Trophoblast cell (in vitro differentiated cells and primary cell): ENCODE data around the gene KRT76.

ENCODE experiments used
- DNase-seq, 2 donors: peaks; one replicate each; pipeline ENCODE4 v3.0.0-alpha.2; 2016
- H2AFZ ChIP-seq: 2 replicates; pipeline ENCODE4 v1.6.1; 2013; ENCODE audit warnings: low read length, moderate library complexity, mild to moderate bottlenecking; ENCODE audit not compliant: insufficient read depth, poor library complexity
- H2AK5ac ChIP-seq: 2 replicates; pipeline ENCODE4 v1.6.1; 2013; ENCODE audit warnings: mild to moderate bottlenecking, low read length
- H2BK120ac ChIP-seq: 2 replicates; pipeline ENCODE4 v1.6.1; 2013; ENCODE audit warnings: low read length, mild to moderate bottlenecking, moderate library complexity; ENCODE audit not compliant: insufficient read depth, poor library complexity
- H2BK12ac ChIP-seq: 2 replicates; pipeline ENCODE4 v1.6.1; 2013; ENCODE audit warnings: mild to moderate bottlenecking, low read length, moderate library complexity
- H2BK5ac ChIP-seq: 2 replicates; pipeline ENCODE4 v1.6.1; 2013; ENCODE audit warnings: low read length, low read depth, moderate library complexity, mild to moderate bottlenecking; ENCODE audit not compliant: poor library complexity
- H3K14ac ChIP-seq: 2 replicates; pipeline ENCODE4 v1.6.1; 2013; ENCODE audit warnings: mild to moderate bottlenecking, low read length
- H3K18ac ChIP-seq: 2 replicates; pipeline ENCODE4 v1.6.1; 2013; ENCODE audit warnings: mild to moderate bottlenecking, low read length
- H3K23ac ChIP-seq: 2 replicates; pipeline ENCODE4 v1.6.1; 2013; ENCODE audit warnings: low read length
- H3K27ac ChIP-seq: 2 replicates; pipeline ENCODE4 v1.5.1; 2013; ENCODE audit warnings: low read depth, mild to moderate bottlenecking, inconsistent platforms, low read length, moderate library complexity
- H3K27me3 ChIP-seq: 2 replicates; pipeline ENCODE4 v1.6.1; 2013; ENCODE audit warnings: inconsistent platforms, mild to moderate bottlenecking, low read length, moderate library complexity; ENCODE audit not compliant: insufficient read depth
- H3K36me3 ChIP-seq, 2 experiments: 1 replicate in 1 of 2; 2 replicates in 1 of 2; pipeline ENCODE4 v1.6.1; 2013; ENCODE audit warnings: low read length in 2 of 2, mild to moderate bottlenecking in 2 of 2, moderate library complexity in 1 of 2; ENCODE audit not compliant: insufficient read depth in 2 of 2, control insufficient read depth in 1 of 2
- H3K4ac ChIP-seq: 2 replicates; pipeline ENCODE4 v1.6.1; 2013; ENCODE audit warnings: low read depth, mild to moderate bottlenecking, low read length, moderate library complexity
- H3K4me1 ChIP-seq, 2 experiments: 1 replicate in 1 of 2; 2 replicates in 1 of 2; pipeline ENCODE4 v1.6.1; 2013; ENCODE audit warnings: low read length in 2 of 2, mild to moderate bottlenecking in 2 of 2, moderate library complexity in 1 of 2; ENCODE audit not compliant: insufficient read depth in 2 of 2, control insufficient read depth in 1 of 2
- H3K4me2 ChIP-seq: 2 replicates; pipeline ENCODE4 v1.6.1; 2013; ENCODE audit warnings: inconsistent platforms, mild to moderate bottlenecking, low read length, moderate library complexity
- H3K4me3 ChIP-seq: 2 replicates; pipeline ENCODE4 v1.5.1; 2013; ENCODE audit warnings: mild to moderate bottlenecking, low read depth, low read length, inconsistent platforms
- H3K79me1 ChIP-seq: one replicate; pipeline ENCODE4 v1.6.1; 2013; ENCODE audit warnings: low read length
- H3K79me2 ChIP-seq: 2 replicates; pipeline ENCODE4 v1.6.1; 2013; ENCODE audit warnings: low read length, mild to moderate bottlenecking; ENCODE audit not compliant: control insufficient read depth, insufficient read depth, poor library complexity
- H3K9ac ChIP-seq: 2 replicates; pipeline ENCODE4 v1.6.1; 2013; ENCODE audit warnings: mild to moderate bottlenecking, low read length
- H3K9me3 ChIP-seq: 2 replicates; pipeline ENCODE4 v1.6.1; 2013; ENCODE audit warnings: low read depth, mild to moderate bottlenecking, control low read depth, inconsistent platforms, low read length; ENCODE audit not compliant: insufficient read depth
- H4K12ac ChIP-seq: 2 replicates; pipeline ENCODE4 v1.6.1; 2013; ENCODE audit warnings: low read depth, mild to moderate bottlenecking, low read length, moderate library complexity
- H4K8ac ChIP-seq: 2 replicates; pipeline ENCODE4 v1.6.1; 2013; ENCODE audit warnings: low read depth, mild to moderate bottlenecking, low read length, moderate library complexity
- H4K91ac ChIP-seq: one replicate; pipeline ENCODE4 v1.6.1; 2013; ENCODE audit warnings: low read depth, mild to moderate bottlenecking, low read length, moderate library complexity
- WGBS: extraction: QIAGEN DNeasy Blood & Tissue Kit; methylation state at CpG from one replicate; pipeline ENCODE4 v1.1.7; 2013; ENCODE audit warnings: missing lambda C conversion rate; ENCODE audit not compliant: insufficient read length, insufficient coverage; ENCODE audit errors: extremely low coverage; 5-methylcytosine and 5-hydroxymethylcytosine counted together

Gene KRT76

GRCh38 chr12:52819731-52820510, 42.8 kb upstream of the KRT76 start:
- no peaks in the 10 kb centered on the region for H3K9me3 ChIP-seq
- H2BK5ac ChIP-seq, result no peak overlapping the region
- no peaks in the 10 kb centered on the region for H3K36me3 ChIP-seq
- H3K79me2 ChIP-seq, result no peaks in the 10 kb centered on the region
- no peaks in the 10 kb centered on the region for H3K27me3 ChIP-seq
- no peak overlapping the region for H3K18ac ChIP-seq
- no peak overlapping the region for H3K23ac ChIP-seq
- H3K9ac ChIP-seq, result no peak overlapping the region
- no peak overlapping the region for H4K12ac ChIP-seq
- no peak overlapping the region for H3K4me2 ChIP-seq
- H3K4ac ChIP-seq, result no peak overlapping the region
- H2BK12ac ChIP-seq, result no peak overlapping the region
- no peak overlapping the region for H2BK120ac ChIP-seq
- H3K79me1 ChIP-seq, result no peaks in the 10 kb centered on the region
- no peak overlapping the region for H3K4me3 ChIP-seq
- H2AFZ ChIP-seq, result no peak overlapping the region
- DNase-seq, result peak in 1 of 2 donors; percentile 20
- WGBS, result no CpG with 5 or more reads among the region's 7 CpGs
- H3K4me1 ChIP-seq, result no peaks in the 10 kb centered on the region
- H3K14ac ChIP-seq, result no peak overlapping the region
- no peak overlapping the region for H3K27ac ChIP-seq
- no peak overlapping the region for H4K8ac ChIP-seq
- H4K91ac ChIP-seq, result no peak overlapping the region
- no peak overlapping the region for H2AK5ac ChIP-seq

GRCh38 chr12:52818887-52819420, 41.8 kb upstream of the KRT76 start:
- no CpG with 5 or more reads among the region's 7 CpGs for WGBS
- no peak overlapping the region for H2BK12ac ChIP-seq

GRCh38 chr12:52818388-52818787, 41.2 kb upstream of the KRT76 start:
- Histone ChIP-seq H3K23ac (no peak overlapping the region), H3K27me3 (no peaks in the 10 kb centered on the region), H2BK5ac (no peak overlapping the region), H3K36me3 (no peaks in the 10 kb centered on the region), H2AFZ (no peak overlapping the region), H3K4me3 (no peak overlapping the region), H3K4ac (no peak overlapping the region), H4K8ac (no peak overlapping the region), H3K27ac (no peak overlapping the region), H4K12ac (no peak overlapping the region), H4K91ac (no peak overlapping the region), H3K4me1 (no peaks in the 10 kb centered on the region), H2BK120ac (no peak overlapping the region), H3K9me3 (peaks cover 2% of the 10 kb centered on the region), H3K4me2 (no peak overlapping the region), H2BK12ac (no peak overlapping the region), H3K14ac (no peak overlapping the region), H2AK5ac (no peak overlapping the region), H3K18ac (no peak overlapping the region), H3K79me2 (no peaks in the 10 kb centered on the region), H3K9ac (no peak overlapping the region), H3K79me1 (no peaks in the 10 kb centered on the region)
- no CpG with 5 or more reads among the region's 7 CpGs for WGBS
- no peak for DNase-seq

More at GRCh38 chr12:52818887-52819420, 41.8 kb upstream of the KRT76 start:
- no peak overlapping the region for H3K4me3 ChIP-seq
- H2AFZ ChIP-seq, result no peak overlapping the region
- H3K27ac ChIP-seq, result no peak overlapping the region
- no peak overlapping the region for H3K4me2 ChIP-seq
- H3K9me3 ChIP-seq, result peaks cover 2% of the 10 kb centered on the region
- no peak overlapping the region for H3K4ac ChIP-seq
- H3K79me2 ChIP-seq, result no peaks in the 10 kb centered on the region
- H4K8ac ChIP-seq, result no peak overlapping the region
- no peak overlapping the region for H3K9ac ChIP-seq
- H2BK120ac ChIP-seq, result no peak overlapping the region
- H2BK5ac ChIP-seq, result no peak overlapping the region
- H3K79me1 ChIP-seq, result no peaks in the 10 kb centered on the region
- no peaks in the 10 kb centered on the region for H3K27me3 ChIP-seq
- no peak overlapping the region for H2AK5ac ChIP-seq
- no peaks in the 10 kb centered on the region for H3K4me1 ChIP-seq
- H3K18ac ChIP-seq, result no peak overlapping the region
- H3K36me3 ChIP-seq, result no peaks in the 10 kb centered on the region
- H3K14ac ChIP-seq, result no peak overlapping the region
- DNase-seq, result no peak
- H4K12ac ChIP-seq, result no peak overlapping the region
- no peak overlapping the region for H4K91ac ChIP-seq
- H3K23ac ChIP-seq, result no peak overlapping the region

GRCh38 chr12:52817699-52818238, 40.6 kb upstream of the KRT76 start:
- no peak overlapping the region for H3K9ac ChIP-seq
- no peaks in the 10 kb centered on the region for H3K27me3 ChIP-seq
- H4K8ac ChIP-seq, result no peak overlapping the region
- WGBS, result no CpG with 5 or more reads among the region's 2 CpGs
- H2BK5ac ChIP-seq, result no peak overlapping the region
- H3K27ac ChIP-seq, result no peak overlapping the region
- H3K79me1 ChIP-seq, result no peaks in the 10 kb centered on the region
- H2AK5ac ChIP-seq, result no peak overlapping the region
- no peak overlapping the region for H2BK120ac ChIP-seq
- no peak for DNase-seq
- no peaks in the 10 kb centered on the region for H3K36me3 ChIP-seq
- no peaks in the 10 kb centered on the region for H3K4me1 ChIP-seq
- no peak overlapping the region for H2AFZ ChIP-seq
- peaks cover 2% of the 10 kb centered on the region for H3K9me3 ChIP-seq
- no peak overlapping the region for H3K4me2 ChIP-seq
- no peak overlapping the region for H3K18ac ChIP-seq
- H3K79me2 ChIP-seq, result no peaks in the 10 kb centered on the region
- H3K4me3 ChIP-seq, result no peak overlapping the region
- no peak overlapping the region for H3K4ac ChIP-seq
- H4K12ac ChIP-seq, result no peak overlapping the region
- no peak overlapping the region for H4K91ac ChIP-seq
- no peak overlapping the region for H3K23ac ChIP-seq
- H2BK12ac ChIP-seq, result no peak overlapping the region
- no peak overlapping the region for H3K14ac ChIP-seq
